ENCODE data around the gene SYTL3. TPM values are rescaled to one million over a fixed set of nuclear protein-coding genes. Genes with fewer than 3 reads are reported as not detected.
"Not testable (repeated sequence)": the region's sequence is repeated elsewhere in the genome, so short reads cannot be mapped to it uniquely, and the experiment has no call there.

SYTL3 gene
- polyA plus RNA-seq, 1 of the 3 experiments (the other 2 are of a cell fraction): 2.3 TPM

DNA sequence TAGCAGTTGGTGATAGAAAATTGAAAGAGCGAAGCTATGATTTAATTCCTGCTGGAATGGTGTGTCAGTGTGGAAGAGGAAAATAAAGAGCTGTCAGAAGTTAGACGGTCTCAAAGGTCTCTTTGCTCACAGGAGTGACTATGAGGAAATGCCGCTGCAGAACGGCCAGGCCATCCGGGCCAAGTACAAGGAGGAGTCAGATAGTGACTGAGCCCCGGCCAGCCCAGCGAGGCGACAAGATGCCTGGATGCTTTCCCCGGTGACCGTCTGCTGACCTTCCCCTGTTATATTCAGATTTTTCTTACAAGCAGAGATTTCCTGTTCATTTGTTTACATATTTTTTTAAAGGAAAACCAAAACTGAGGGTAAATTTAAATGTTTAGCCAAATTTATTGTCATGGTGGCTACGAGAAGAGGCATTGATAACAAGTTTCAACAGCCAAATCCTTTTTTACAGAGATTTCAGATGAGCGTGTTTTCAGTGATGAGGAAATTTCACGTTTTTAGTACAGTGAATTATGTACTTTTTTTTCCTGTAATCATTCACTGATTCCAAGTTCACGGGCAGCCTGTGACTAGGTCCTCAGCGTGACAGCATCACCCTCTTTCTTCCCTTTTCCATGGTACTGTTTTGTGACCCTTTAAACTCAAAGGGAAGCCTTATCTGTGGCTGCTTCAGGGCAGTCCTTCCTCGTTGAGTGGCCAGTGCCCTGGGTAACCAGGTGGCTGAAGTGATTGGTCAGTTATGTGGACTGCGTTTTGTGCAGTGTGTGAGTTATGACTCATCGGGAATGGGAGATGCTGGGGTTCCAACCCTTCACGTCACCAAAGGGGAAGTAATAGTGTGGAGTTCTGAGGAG is 17.9 kb upstream of the SYTL3 start:
- Histone ChIP-seq H2AFZ (ENCODE audit: low read depth) (no peak overlapping the region), H3K9me3 (no peaks in the 10 kb centered on the region), H3K4me1 (ENCODE audit: control insufficient read depth in 1 of 2, insufficient read depth in 2 of 2, low read depth in 1 of 2, low read length in 1 of 2) (peaks cover 21 to 22% of the 10 kb centered on the region in 2 experiments; a peak in 3 of 4 replicates), H3K9me2 (no peaks in the 10 kb centered on the region), H3K9ac (0 out of 2 replicates have a peak overlapping the region, but pooled peaks have one; percentile 34), H3K4me3 (ENCODE audit: low read depth in 2 of 2, low read length in 1 of 2) (no peak overlapping the region), H3K79me2 (ENCODE audit: insufficient read depth) (peaks cover 10% of the 10 kb centered on the region; the same call in 1 of the 2 replicates), H3K4me2 (peak overlapping the region; percentile 37; the same call in 1 of the 2 replicates), H4K20me1 (ENCODE audit: insufficient read depth) (no peaks in the 10 kb centered on the region), H3K27me3 (ENCODE audit: insufficient read depth) (no peaks in the 10 kb centered on the region), H3F3A (replicated peaks; ENCODE audit: insufficient read depth) (peaks cover 43% of the 10 kb centered on the region), H3K36me3 (replicated peaks in 1 of 2; ENCODE audit: control insufficient read depth in 1 of 2, insufficient read depth in 2 of 2, low read length in 1 of 2) (peaks cover 36 to 47% of the 10 kb centered on the region in 2 experiments), H3K27ac (ENCODE audit: low read depth in 2 of 2, low read length in 1 of 2) (peak overlapping the region; percentile 50 to 79)
- WGBS (ENCODE audit: low lambda C conversion rate): 62% methylated on average over 19 of the region's 19 CpGs
- POLR2A ChIA-PET: interaction anchor here (1.1 kb wide), 1 partner anchor 12 kb away, joined by 3 read pairs; the partner anchor contains the start of gene DYNLT1
- CTCF ChIA-PET: no interaction called here
- TF ChIP-seq FOSL2 (IDR thresholded peaks at IDR 0.05; ENCODE audit: borderline replicate concordance, low read depth) (peak; percentile 84), NFIC (IDR thresholded peaks at IDR 0.05; ENCODE audit: borderline replicate concordance) (no peak), JUND (IDR thresholded peaks at IDR 0.05) (peak; percentile 56; the same call in 1 of the 2 replicates), POLR2AphosphoS5 (IDR thresholded peaks at IDR 0.05; ENCODE audit: low read depth, low read length) (peak; percentile 59; the same call in 1 of the 2 replicates)
- DNase-seq: no peak

DNA sequence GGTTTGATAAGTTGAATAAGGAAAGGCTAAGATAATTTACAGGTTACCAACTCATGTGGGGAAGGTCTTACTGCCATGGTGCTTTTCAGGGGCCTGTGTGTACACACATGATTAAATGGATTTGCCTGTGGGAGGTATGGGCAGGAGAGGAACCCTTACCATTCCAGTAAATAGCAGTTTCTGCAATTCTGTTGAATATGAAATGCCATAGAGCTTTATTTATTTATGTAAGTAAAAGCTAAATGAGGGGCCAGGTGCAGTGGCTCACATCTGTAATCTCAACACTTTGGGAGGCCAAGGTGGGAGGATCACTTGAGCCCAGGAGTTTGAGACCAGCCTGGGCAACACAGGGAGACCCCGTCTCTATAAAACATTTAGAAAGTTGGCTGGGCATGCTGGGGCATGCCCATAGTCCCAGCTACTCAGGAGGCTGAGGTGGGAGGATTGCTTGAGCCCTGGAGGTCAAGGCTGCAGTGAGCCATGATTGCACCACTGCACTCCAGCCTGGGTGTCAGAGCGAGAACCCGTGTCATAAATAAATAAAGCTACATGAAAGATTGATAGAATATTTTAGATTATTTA is 17.2 kb upstream of the SYTL3 start:
- H3K27me3 ChIP-seq (ENCODE audit: insufficient read depth); DNase-seq; H3K4me3 ChIP-seq (ENCODE audit: low read depth in 2 of 2, low read length in 1 of 2); CTCF ChIA-PET; H2AFZ ChIP-seq (ENCODE audit: low read depth); H3K9me2 ChIP-seq; POLR2A ChIA-PET; H3K9ac ChIP-seq; H4K20me1 ChIP-seq (ENCODE audit: insufficient read depth); H3K9me3 ChIP-seq: not testable (repeated sequence)
- Histone ChIP-seq H3K4me2 (0 out of 2 replicates have a peak overlapping the region, but pooled peaks have one; percentile 37), H3K79me2 (ENCODE audit: insufficient read depth) (peaks cover 18% of the 10 kb centered on the region; the same call in 1 of the 2 replicates), H3F3A (replicated peaks; ENCODE audit: insufficient read depth) (peaks cover 46% of the 10 kb centered on the region), H3K27ac (ENCODE audit: low read depth in 2 of 2, low read length in 1 of 2) (peak overlapping the region; percentile 50 to 79), H3K4me1 (ENCODE audit: control insufficient read depth in 1 of 2, insufficient read depth in 2 of 2, low read depth in 1 of 2, low read length in 1 of 2) (peaks cover 21 to 22% of the 10 kb centered on the region in 2 experiments; a peak in 3 of 4 replicates), H3K36me3 (replicated peaks in 1 of 2; ENCODE audit: control insufficient read depth in 1 of 2, insufficient read depth in 2 of 2, low read length in 1 of 2) (peaks cover 43 to 54% of the 10 kb centered on the region in 2 experiments)
- WGBS (ENCODE audit: low lambda C conversion rate): 98% methylated on average over 2 of the region's 3 CpGs

DNA sequence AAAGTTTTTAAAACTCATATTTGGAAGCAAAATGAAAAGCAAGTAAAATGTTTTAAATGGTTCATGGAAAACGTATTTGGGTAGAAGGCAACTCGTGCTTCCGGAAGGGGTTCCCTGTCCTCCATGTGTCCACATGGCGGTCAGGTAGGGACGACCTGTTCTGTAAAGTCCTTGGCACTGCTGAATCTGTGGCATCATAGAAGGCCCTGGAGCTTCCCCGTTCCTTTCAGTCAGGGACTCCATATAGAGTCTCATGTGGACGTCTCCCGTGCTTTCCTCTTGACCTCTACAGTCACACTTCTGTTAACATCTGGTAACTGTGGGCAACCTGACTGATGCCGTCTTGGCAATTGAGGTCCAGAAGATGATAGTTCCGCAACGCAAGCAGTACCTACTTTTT is 16.7 kb upstream of the SYTL3 start:
- CTCF ChIA-PET: no interaction called here
- DNase-seq: no peak
- no peak overlapping the region for H3K9ac ChIP-seq
- no peaks in the 10 kb centered on the region for H4K20me1 ChIP-seq (ENCODE audit: insufficient read depth)
- POLR2A ChIA-PET: no interaction called here
- no peak overlapping the region for H2AFZ ChIP-seq (ENCODE audit: low read depth)
- H3K4me3 ChIP-seq (ENCODE audit: low read depth in 2 of 2, low read length in 1 of 2): no peak overlapping the region
- peaks cover 21 to 22% of the 10 kb centered on the region in 2 experiments; a peak in 3 of 4 replicates for H3K4me1 ChIP-seq (ENCODE audit: control insufficient read depth in 1 of 2, insufficient read depth in 2 of 2, low read depth in 1 of 2, low read length in 1 of 2)
- H3K4me2 ChIP-seq: no peak overlapping the region
- peaks cover 46% of the 10 kb centered on the region for H3F3A ChIP-seq (replicated peaks; ENCODE audit: insufficient read depth)
- H3K27ac ChIP-seq (ENCODE audit: low read depth in 2 of 2, low read length in 1 of 2): peak overlapping the region in 1 of 2 experiments; percentile 79; a peak in 2 of 4 replicates
- H3K9me2 ChIP-seq: no peaks in the 10 kb centered on the region
- 94% methylated on average over 11 of the region's 11 CpGs for WGBS (ENCODE audit: low lambda C conversion rate)
- H3K79me2 ChIP-seq (ENCODE audit: insufficient read depth): peaks cover 22% of the 10 kb centered on the region; the same call in 1 of the 2 replicates
- peaks cover 48 to 56% of the 10 kb centered on the region in 2 experiments for H3K36me3 ChIP-seq (replicated peaks in 1 of 2; ENCODE audit: control insufficient read depth in 1 of 2, insufficient read depth in 2 of 2, low read length in 1 of 2)
- no peaks in the 10 kb centered on the region for H3K9me3 ChIP-seq
- H3K27me3 ChIP-seq (ENCODE audit: insufficient read depth): no peaks in the 10 kb centered on the region
- TF ChIP-seq TCF12 (IDR thresholded peaks at IDR 0.05) (no peak), EP300 (IDR thresholded peaks at IDR 0.05; ENCODE audit: borderline replicate concordance in 1 of 2, low read depth in 1 of 2, low read length in 1 of 2) (no peak), POLR2AphosphoS5 (IDR thresholded peaks at IDR 0.05; ENCODE audit: low read depth, low read length) (no peak), YY1 (IDR thresholded peaks at IDR 0.05; ENCODE audit: low read depth) (no peak), FOXJ3 (CRISPR knock-in tag; IDR thresholded peaks at IDR 0.05) (no peak), MXI1 (IDR thresholded peaks at IDR 0.05; ENCODE audit: low read depth, low read length) (no peak), GATA2 (CRISPR knock-in tag; IDR thresholded peaks at IDR 0.05) (no peak), ELF1 (IDR thresholded peaks at IDR 0.05) (no peak), EZH2phosphoT487 (IDR thresholded peaks at IDR 0.05; ENCODE audit: borderline replicate concordance, low read depth) (no peak)
- TF ChIP-seq, protein P1, sequence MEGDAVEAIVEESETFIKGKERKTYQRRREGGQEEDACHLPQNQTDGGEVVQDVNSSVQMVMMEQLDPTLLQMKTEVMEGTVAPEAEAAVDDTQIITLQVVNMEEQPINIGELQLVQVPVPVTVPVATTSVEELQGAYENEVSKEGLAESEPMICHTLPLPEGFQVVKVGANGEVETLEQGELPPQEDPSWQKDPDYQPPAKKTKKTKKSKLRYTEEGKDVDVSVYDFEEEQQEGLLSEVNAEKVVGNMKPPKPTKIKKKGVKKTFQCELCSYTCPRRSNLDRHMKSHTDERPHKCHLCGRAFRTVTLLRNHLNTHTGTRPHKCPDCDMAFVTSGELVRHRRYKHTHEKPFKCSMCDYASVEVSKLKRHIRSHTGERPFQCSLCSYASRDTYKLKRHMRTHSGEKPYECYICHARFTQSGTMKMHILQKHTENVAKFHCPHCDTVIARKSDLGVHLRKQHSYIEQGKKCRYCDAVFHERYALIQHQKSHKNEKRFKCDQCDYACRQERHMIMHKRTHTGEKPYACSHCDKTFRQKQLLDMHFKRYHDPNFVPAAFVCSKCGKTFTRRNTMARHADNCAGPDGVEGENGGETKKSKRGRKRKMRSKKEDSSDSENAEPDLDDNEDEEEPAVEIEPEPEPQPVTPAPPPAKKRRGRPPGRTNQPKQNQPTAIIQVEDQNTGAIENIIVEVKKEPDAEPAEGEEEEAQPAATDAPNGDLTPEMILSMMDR (IDR thresholded peaks at IDR 0.05): no peak
- TF ChIP-seq, protein P2, sequence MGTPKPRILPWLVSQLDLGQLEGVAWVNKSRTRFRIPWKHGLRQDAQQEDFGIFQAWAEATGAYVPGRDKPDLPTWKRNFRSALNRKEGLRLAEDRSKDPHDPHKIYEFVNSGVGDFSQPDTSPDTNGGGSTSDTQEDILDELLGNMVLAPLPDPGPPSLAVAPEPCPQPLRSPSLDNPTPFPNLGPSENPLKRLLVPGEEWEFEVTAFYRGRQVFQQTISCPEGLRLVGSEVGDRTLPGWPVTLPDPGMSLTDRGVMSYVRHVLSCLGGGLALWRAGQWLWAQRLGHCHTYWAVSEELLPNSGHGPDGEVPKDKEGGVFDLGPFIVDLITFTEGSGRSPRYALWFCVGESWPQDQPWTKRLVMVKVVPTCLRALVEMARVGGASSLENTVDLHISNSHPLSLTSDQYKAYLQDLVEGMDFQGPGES (IDR thresholded peaks at IDR 0.05; ENCODE audit: low read depth, low read length): no peak
